HEK293T (cell line): ENCODE data around the gene PRPF40A.

Experiments
- CTCF ChIA-PET: fragments of 350-600 bp; formaldehyde crosslinking; extraction: SDS; loops from one replicate; lab custom pipeline; 2021; ENCODE audit warnings: antibody characterized with exemption, inconsistent platforms; lab: Yijun Ruan, JAX
- POLR2A ChIA-PET: fragments of 350-600 bp; formaldehyde crosslinking; extraction: SDS; loops from one replicate; lab custom pipeline; 2020; ENCODE audit warnings: antibody characterized with exemption, inconsistent platforms; lab: Yijun Ruan, JAX
- DNase-seq: peaks from one replicate; pipeline ENCODE4 v3.0.0; 2012; ENCODE audit warnings: mixed read lengths; ENCODE audit errors: extremely low spot score
- ARNT ChIP-seq: fragments of 450-650 bp; IDR thresholded peaks from 2 replicates; pipeline ENCODE4 v1.6.1; 2017; ENCODE audit warnings: mild to moderate bottlenecking
- BHLHE40 ChIP-seq: fragments of 450-650 bp; IDR thresholded peaks from 2 replicates; pipeline ENCODE4 v1.6.1; 2016; ENCODE audit warnings: mild to moderate bottlenecking, moderate library complexity, borderline replicate concordance
- CTBP1 ChIP-seq: fragments of 450-650 bp; IDR thresholded peaks from 2 replicates; pipeline ENCODE4 v1.6.1; 2016; ENCODE audit warnings: borderline replicate concordance
- ELF4 ChIP-seq: fragments of 450-650 bp; IDR thresholded peaks from 2 replicates; pipeline ENCODE4 v1.6.1; 2017; ENCODE audit warnings: antibody characterized with exemption
- FOXA1 ChIP-seq: fragments of 450-650 bp; IDR thresholded peaks from 2 replicates; pipeline ENCODE4 v1.6.1; 2016; ENCODE audit warnings: mild to moderate bottlenecking
- FOXK2 ChIP-seq: fragments of 450-650 bp; IDR thresholded peaks from 2 replicates; pipeline ENCODE4 v1.6.1; 2016; ENCODE audit warnings: mild to moderate bottlenecking
- FOXM1 ChIP-seq: fragments of 450-650 bp; IDR thresholded peaks from 2 replicates; pipeline ENCODE4 v1.6.1; 2017; ENCODE audit warnings: mild to moderate bottlenecking, borderline replicate concordance
- HDGF ChIP-seq: fragments of 450-650 bp; IDR thresholded peaks from 2 replicates; pipeline ENCODE4 v1.6.1; 2017; ENCODE audit warnings: antibody characterized with exemption, borderline replicate concordance
- L3MBTL2 ChIP-seq: fragments of 450-650 bp; conservative IDR thresholded peaks from 2 replicates; pipeline ENCODE4 v1.6.1; 2016; ENCODE audit warnings: mild to moderate bottlenecking
- LEF1 ChIP-seq: fragments of 450-650 bp; IDR thresholded peaks from 2 replicates; pipeline ENCODE4 v1.6.1; 2017; ENCODE audit warnings: mild to moderate bottlenecking, borderline replicate concordance
- NFRKB ChIP-seq: fragments of 450-650 bp; IDR thresholded peaks from 2 replicates; pipeline ENCODE4 v1.6.1; 2016; ENCODE audit warnings: mild to moderate bottlenecking, moderate library complexity
- SP1 ChIP-seq: fragments of 450-650 bp; IDR thresholded peaks from 2 replicates; pipeline ENCODE4 v1.6.1; 2017
- SUZ12 ChIP-seq: fragments of 450-650 bp; IDR thresholded peaks from 2 replicates; pipeline ENCODE4 v1.6.1; 2016; ENCODE audit warnings: mild to moderate bottlenecking
- TARDBP ChIP-seq: fragments of 450-650 bp; IDR thresholded peaks from 2 replicates; pipeline ENCODE4 v1.6.1; 2016
- ZNF384 ChIP-seq: fragments of 450-650 bp; IDR thresholded peaks from 2 replicates; pipeline ENCODE4 v1.6.1; 2016
- TF ChIP-seq, protein P1 (sequence below): fragments of 450-650 bp; IDR thresholded peaks from 2 replicates; pipeline ENCODE4 v1.6.1; 2016

PRPF40A gene

DNA sequence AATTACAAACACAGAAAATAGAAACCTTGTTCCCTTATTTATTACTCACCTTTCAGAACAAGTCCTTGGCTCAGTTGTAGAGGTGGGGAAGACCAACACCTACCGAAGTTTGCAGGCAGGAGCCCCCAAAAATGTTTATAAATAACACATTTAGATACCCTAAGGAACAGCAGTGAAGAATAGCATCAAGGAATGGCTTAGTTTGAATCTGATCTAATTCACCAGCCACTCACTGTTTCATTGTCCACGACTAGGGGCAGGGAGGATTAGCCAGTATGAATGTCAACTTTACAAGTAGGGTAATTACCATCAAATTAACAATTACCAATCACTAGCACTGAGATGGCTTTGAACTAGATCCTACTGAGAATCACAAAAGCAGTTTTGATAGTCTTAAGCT, 65.4 kb downstream of the PRPF40A start:
- ChIA-PET CTCF (no interaction called here), POLR2A (no interaction called here)
- DNase-seq: no peak
- TF ChIP-seq, protein P1, sequence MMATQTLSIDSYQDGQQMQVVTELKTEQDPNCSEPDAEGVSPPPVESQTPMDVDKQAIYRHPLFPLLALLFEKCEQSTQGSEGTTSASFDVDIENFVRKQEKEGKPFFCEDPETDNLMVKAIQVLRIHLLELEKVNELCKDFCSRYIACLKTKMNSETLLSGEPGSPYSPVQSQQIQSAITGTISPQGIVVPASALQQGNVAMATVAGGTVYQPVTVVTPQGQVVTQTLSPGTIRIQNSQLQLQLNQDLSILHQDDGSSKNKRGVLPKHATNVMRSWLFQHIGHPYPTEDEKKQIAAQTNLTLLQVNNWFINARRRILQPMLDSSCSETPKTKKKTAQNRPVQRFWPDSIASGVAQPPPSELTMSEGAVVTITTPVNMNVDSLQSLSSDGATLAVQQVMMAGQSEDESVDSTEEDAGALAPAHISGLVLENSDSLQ: no peak
- TF ChIP-seq SUZ12: no peak

- CTCF ChIA-PET: no interaction called here
- POLR2A ChIA-PET: no interaction called here
- TF ChIP-seq TARDBP (no peak), NFRKB (no peak), L3MBTL2 (no peak)
- TF ChIP-seq, protein P1: no peak
- DNase-seq: no peak
These were observed 66.4 kb downstream of the PRPF40A start for GRCh38 chr2:152650768-152651371.

- DNase-seq: no peak
- ChIA-PET POLR2A (no interaction called here), CTCF (interaction anchor here (0.6 kb wide), 1 partner anchor 1077 kb away, joined by 5 read pairs; no protein-coding TSS in a partner anchor)
- TF ChIP-seq FOXM1 (no peak), TARDBP (no peak), FOXA1 (no peak), L3MBTL2 (no peak), SUZ12 (no peak), ZNF384 (no peak), FOXK2 (no peak), BHLHE40 (no peak), SP1 (no peak), ELF4 (no peak), LEF1 (no peak), HDGF (no peak), CTBP1 (no peak), NFRKB (no peak)
- TF ChIP-seq, protein P1: no peak
These were observed 67.3 kb downstream of the PRPF40A start for GRCh38 chr2:152649997-152650396.

- ChIA-PET POLR2A (no interaction called here), CTCF (no interaction called here)
- TF ChIP-seq CTBP1: no peak
- TF ChIP-seq FOXK2: no peak
- TF ChIP-seq ARNT: no peak
- no peak for TF ChIP-seq BHLHE40
- TF ChIP-seq L3MBTL2: no peak
- no peak for TF ChIP-seq NFRKB
- TF ChIP-seq FOXA1: no peak
- TF ChIP-seq HDGF: no peak
- no peak for TF ChIP-seq ELF4
- TF ChIP-seq, protein P1: no peak
- no peak for TF ChIP-seq FOXM1
- TF ChIP-seq ZNF384: no peak
- TF ChIP-seq LEF1: no peak
- no peak for TF ChIP-seq SP1
- TF ChIP-seq TARDBP: no peak
- no peak for TF ChIP-seq SUZ12
- no peak for DNase-seq
These were observed 68.9 kb downstream of the PRPF40A start for GRCh38 chr2:152648336-152648735.

DNA sequence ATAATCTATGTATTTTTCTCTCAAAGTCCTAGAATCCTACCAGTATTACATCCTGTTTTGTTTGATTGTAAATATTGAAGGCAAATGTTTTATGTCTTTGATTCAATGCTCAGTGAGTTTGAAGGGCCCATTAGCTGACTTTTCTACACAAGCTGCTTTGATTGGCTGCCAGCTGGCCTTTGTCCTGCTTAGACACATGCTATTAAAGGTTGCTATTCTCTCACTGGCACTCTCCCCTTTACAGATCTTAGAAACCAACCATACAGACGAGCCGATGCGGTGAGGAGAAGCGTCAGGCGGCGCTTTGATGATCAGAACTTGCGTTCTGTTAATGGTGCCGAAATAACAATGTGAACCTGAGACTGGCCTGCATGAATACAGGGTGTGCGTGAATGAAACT, 69.7 kb downstream of the PRPF40A start:
- CTCF ChIA-PET: interaction anchor here (1.8 kb wide), 1 partner anchor 12 kb away, joined by 5 read pairs; no protein-coding TSS in a partner anchor
- TF ChIP-seq BHLHE40: no peak
- POLR2A ChIA-PET: interaction anchor here (1.2 kb wide), 1 partner anchor 152 kb away, joined by 3 read pairs; no protein-coding TSS in a partner anchor
- no peak for DNase-seq

DNA sequence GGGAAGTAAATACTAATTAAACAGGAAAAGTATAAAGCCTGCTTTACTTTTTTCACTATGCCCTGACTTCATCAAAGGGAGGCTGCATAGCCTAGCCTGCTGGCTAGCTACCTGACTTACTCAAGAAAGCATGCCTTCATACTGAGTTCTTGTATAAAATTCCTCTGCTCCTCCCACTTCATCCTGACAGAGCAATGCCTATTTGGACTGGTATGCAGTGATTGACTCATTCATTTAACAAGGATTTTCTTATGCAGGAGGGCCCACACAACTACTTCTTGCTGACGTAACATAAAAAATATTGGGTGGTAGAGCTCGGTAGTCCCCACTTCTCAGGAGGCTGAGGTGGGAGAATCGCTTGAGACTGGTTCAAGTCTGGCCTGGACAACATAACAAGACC, 70.5 kb downstream of the PRPF40A start:
- no peak for DNase-seq
- TF ChIP-seq ARNT: no peak
- no peak for TF ChIP-seq TARDBP
- TF ChIP-seq FOXM1: no peak
- TF ChIP-seq LEF1: no peak
- no peak for TF ChIP-seq SUZ12
- TF ChIP-seq, protein P1: no peak
- CTCF ChIA-PET: interaction anchor here (1.8 kb wide), 1 partner anchor 11 kb away, joined by 5 read pairs; no protein-coding TSS in a partner anchor
- POLR2A ChIA-PET: interaction anchor here (1.2 kb wide), 1 partner anchor 151 kb away, joined by 3 read pairs; no protein-coding TSS in a partner anchor
